Endothelial cell of umbilical vein (primary cell): ENCODE results near the gene NRROS. TPM values are rescaled to one million over a fixed set of nuclear protein-coding genes. Genes with fewer than 3 reads are reported as not detected.

Experiments used
- BruUV-seq: library from RNA; stranded (reverse); fragments of 400-500 nt; replicated peaks from 2 replicates; lab custom pipeline; 2021; lab: Mats Ljungman, UMichigan
- CTCF ChIA-PET: fragments of 300-600, 350-600 bp; sonication (Branson Sonifier 250); formaldehyde crosslinking; loops from one replicate; lab custom pipeline; 2021; ENCODE audit warnings: antibody characterized with exemption, inconsistent platforms; lab: Charles Lee
- POLR2A ChIA-PET: fragments of 300-600, 350-600 bp; sonication (Branson Sonifier 250); formaldehyde crosslinking; loops from one replicate; lab custom pipeline; 2021; ENCODE audit warnings: antibody characterized with exemption, inconsistent platforms; lab: Charles Lee
- DNase-seq: peaks from one replicate; pipeline ENCODE4 v3.0.0-alpha.2; 2011; ENCODE audit warnings: low read depth, low spot score
- FAIRE-seq: peaks from 2 replicates; lab custom pipeline; 2011; peaks lifted over from hg19 to GRCh38; lab: Jason Lieb, UNC
- H2AFZ ChIP-seq: 2 replicates; pipeline ENCODE4 v1.6.0; 2012; ENCODE audit warnings: low read depth, low read length, control low read depth, inconsistent platforms
- H3K27ac ChIP-seq: 2 replicates; pipeline ENCODE4 v1.5.1; 2011; ENCODE audit warnings: low read depth, mild to moderate bottlenecking, control low read depth, low read length, moderate library complexity; ENCODE audit not compliant: insufficient read depth
- H3K27me3 ChIP-seq, 2 experiments: 2 replicates each; pipeline versions ENCODE4 v1.6.0 to v1.6.1; 2011; ENCODE audit warnings: low read length in 2 of 2, mixed read lengths in 1 of 2; ENCODE audit not compliant: control insufficient read depth in 2 of 2, insufficient read depth in 2 of 2
- H3K36me3 ChIP-seq, 2 experiments: 2 replicates in 1 of 2; 3 replicates in 1 of 2; pipeline ENCODE4 v1.5.1; 2011; ENCODE audit warnings: low read length in 2 of 2, mild to moderate bottlenecking in 1 of 2, moderate library complexity in 1 of 2; ENCODE audit not compliant: control insufficient read depth in 2 of 2, insufficient read depth in 2 of 2; ENCODE audit errors: extremely low read depth in 1 of 2
- H3K4me1 ChIP-seq: 3 replicates; pipeline ENCODE4 v1.5.1; 2011; ENCODE audit warnings: mild to moderate bottlenecking, low read length; ENCODE audit not compliant: control insufficient read depth, insufficient read depth; ENCODE audit errors: extremely low read depth
- H3K4me2 ChIP-seq: 2 replicates; pipeline ENCODE4 v1.6.1; 2011; ENCODE audit warnings: low read length, control low read depth, mixed read lengths; ENCODE audit not compliant: insufficient read depth
- H3K4me3 ChIP-seq, 3 experiments: fragments of 200-600 bp in 1 of 3; sonication (generic), shearing (Covaris generic) in 1 of 3; replicated peaks in 1 of 3; 2 replicates each; pipeline ENCODE4 v1.5.1; 2011 to 2016; ENCODE audit warnings: control low read depth in 3 of 3, low read length in 3 of 3, mild to moderate bottlenecking in 2 of 3, inconsistent platforms in 1 of 3, low read depth in 1 of 3, moderate library complexity in 1 of 3; ENCODE audit not compliant: insufficient read depth in 1 of 3
- H3K79me2 ChIP-seq: 2 replicates; pipeline ENCODE4 v1.6.0; 2012; ENCODE audit warnings: low read length, inconsistent platforms; ENCODE audit not compliant: control insufficient read depth, insufficient read depth
- H3K9ac ChIP-seq: replicated peaks from 2 replicates; pipeline ENCODE3; 2011; ENCODE audit warnings: low read length, control low read depth; ENCODE audit not compliant: insufficient read depth; ENCODE audit errors: extremely low read depth
- H3K9me1 ChIP-seq: replicated peaks from 3 replicates; pipeline ENCODE4 v1.6.0; 2011; ENCODE audit warnings: mild to moderate bottlenecking, low read length; ENCODE audit not compliant: control insufficient read depth, insufficient read depth; ENCODE audit errors: extremely low read depth
- H3K9me3 ChIP-seq: replicated peaks from 2 replicates; pipeline ENCODE4 v1.5.1; 2012; ENCODE audit warnings: low read length, inconsistent platforms; ENCODE audit not compliant: control insufficient read depth, insufficient read depth
- H4K20me1 ChIP-seq: replicated peaks from 2 replicates; pipeline ENCODE3; 2011; ENCODE audit warnings: mild to moderate bottlenecking, low read length; ENCODE audit not compliant: control insufficient read depth, insufficient read depth; ENCODE audit errors: extremely low read depth
- EZH2 ChIP-seq: IDR thresholded peaks from 2 replicates; pipeline ENCODE4 v1.6.1; 2012; ENCODE audit warnings: borderline replicate concordance, low read depth, mild to moderate bottlenecking, moderate library complexity, low read length, inconsistent platforms; ENCODE audit not compliant: severe bottlenecking
- FOS ChIP-seq: IDR thresholded peaks from 2 replicates; pipeline ENCODE4 v1.6.1; 2011; ENCODE audit warnings: mild to moderate bottlenecking, low read length, moderate library complexity, borderline replicate concordance; ENCODE audit not compliant: insufficient read depth
- GATA2 ChIP-seq: IDR thresholded peaks from 2 replicates; pipeline ENCODE4 v1.7.0; 2011; ENCODE audit warnings: low read depth, mild to moderate bottlenecking, moderate library complexity, mixed read lengths, low read length; ENCODE audit not compliant: insufficient read length, insufficient read depth
- JUN ChIP-seq: IDR thresholded peaks from 2 replicates; pipeline ENCODE4 v1.6.1; 2011; ENCODE audit warnings: borderline replicate concordance, low read depth; ENCODE audit not compliant: insufficient read length, insufficient read depth
- MYC ChIP-seq: IDR thresholded peaks from one replicate; pipeline ENCODE4 v1.6.1; 2011; ENCODE audit warnings: mild to moderate bottlenecking, low read depth, low read length
- POLR2A ChIP-seq: IDR thresholded peaks from 2 replicates; pipeline ENCODE4 v1.6.1; 2012; ENCODE audit warnings: low read depth, mild to moderate bottlenecking, control low read depth, low read length
- POLR2AphosphoS5 ChIP-seq: IDR thresholded peaks from 2 replicates; pipeline ENCODE4 v1.6.1; 2012; ENCODE audit warnings: low read depth, mild to moderate bottlenecking, control low read depth, low read length, moderate library complexity; ENCODE audit not compliant: insufficient read depth
- dilution Hi-C: fragments of 300-500 bp; cut with MboI; formaldehyde crosslinking; loops from one replicate; pipeline ENCODE4 v1.15.0; 2019; ENCODE audit warnings: low sequenced_read_pairs; ENCODE audit not compliant: extremely low pct_ligation_motif_present
- intact Hi-C: fragments of 100-400 bp; cut with micrococcal nuclease; formaldehyde crosslinking; loops from one replicate; pipeline ENCODE4 v1.10.0; 2022
- polyA plus RNA-seq, 4 experiments: library from polyadenylated mRNA; depleted of rRNA in 3 of 4; stranded (reverse) in 3 of 4; unstranded in 1 of 4; fragments of >200 nt; gene quantifications; 2 replicates each; pipeline versions ENCODE4 v1.2.1 to v1.2.3, GENCODE V29; 2011 to 2012; ENCODE audit warnings: missing spikeins in 1 of 4
- total RNA-seq: library from RNA; stranded (reverse); gene quantifications from 2 replicates; pipeline ENCODE4 v1.2.3, GENCODE V29; 2021
- TF ChIP-seq, protein P1 (sequence below), 2 donors: IDR thresholded peaks; 1 replicate in 1 of 2; 2 replicates in 1 of 2; pipeline ENCODE4 v1.5.1; 2011; ENCODE audit warnings: low read length in 2 of 2, mild to moderate bottlenecking in 2 of 2, moderate library complexity in 2 of 2, control low read depth in 1 of 2, inconsistent platforms in 1 of 2, low read depth in 1 of 2; ENCODE audit not compliant: insufficient read depth in 1 of 2; ENCODE audit errors: extremely low read depth in 1 of 2
- TF ChIP-seq, protein P2 (sequence below): IDR thresholded peaks from 2 replicates; pipeline ENCODE4 v1.6.1; 2011; ENCODE audit not compliant: insufficient read depth, insufficient read length

NRROS gene
- total and polyA plus RNA-seq, 2 donors (not counting 3 experiments of a cell fraction or from before 2014, with no cell fraction given) = 8.1 to 15.6 TPM

DNA sequence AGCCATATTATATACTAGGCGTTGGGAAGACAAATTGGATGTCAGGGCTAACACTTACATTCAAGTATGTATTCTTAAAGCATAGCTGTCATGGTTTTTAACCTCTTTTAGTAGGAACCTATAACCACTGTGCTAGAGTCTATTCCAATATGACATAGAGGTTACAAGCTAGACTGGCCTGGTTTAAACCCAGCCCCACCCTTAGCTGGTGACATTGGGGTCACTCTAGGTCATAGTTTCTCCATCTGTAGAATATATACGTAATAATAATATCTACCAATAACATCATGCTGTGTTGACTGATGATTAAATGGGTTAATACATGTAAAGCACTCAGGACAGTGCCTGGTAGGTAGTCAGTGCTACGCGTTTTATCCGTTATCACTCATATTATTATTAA, 16.7 kb downstream of the NRROS start:
- dilution Hi-C loops = no loop called here
- FAIRE-seq = no peak
- CTCF ChIA-PET = interaction anchor here (2.1 kb wide), 1 partner anchor 47 kb away, joined by 7 read pairs; no protein-coding TSS in a partner anchor

More for the DNA sequence above, 16.7 kb downstream of the NRROS start:
- no peaks in the 10 kb centered on the region for H3K27me3 ChIP-seq
- H3K27ac ChIP-seq = no peak overlapping the region
- no TSS peak for BruUV-seq
- no peaks in the 10 kb centered on the region for H3K9me3 ChIP-seq
- H3K79me2 ChIP-seq = no peaks in the 10 kb centered on the region
- H4K20me1 ChIP-seq = no peaks in the 10 kb centered on the region
- no peak for DNase-seq
- peaks cover 10% of the 10 kb centered on the region for H3K4me1 ChIP-seq
- no peak overlapping the region for H2AFZ ChIP-seq
- H3K4me3 ChIP-seq = no peak overlapping the region
- H3K9ac ChIP-seq = no peak overlapping the region
- H3K36me3 ChIP-seq = peaks cover 0 to 2% of the 10 kb centered on the region in 2 experiments
- intact Hi-C loops = no loop called here
- no peak overlapping the region for H3K4me2 ChIP-seq
- no peaks in the 10 kb centered on the region for H3K9me1 ChIP-seq
- TF ChIP-seq GATA2 (no peak), POLR2AphosphoS5 (no peak), EZH2 (no peak), JUN (no peak), MYC (no peak), POLR2A (no peak), FOS (no peak)
- TF ChIP-seq, protein P1, sequence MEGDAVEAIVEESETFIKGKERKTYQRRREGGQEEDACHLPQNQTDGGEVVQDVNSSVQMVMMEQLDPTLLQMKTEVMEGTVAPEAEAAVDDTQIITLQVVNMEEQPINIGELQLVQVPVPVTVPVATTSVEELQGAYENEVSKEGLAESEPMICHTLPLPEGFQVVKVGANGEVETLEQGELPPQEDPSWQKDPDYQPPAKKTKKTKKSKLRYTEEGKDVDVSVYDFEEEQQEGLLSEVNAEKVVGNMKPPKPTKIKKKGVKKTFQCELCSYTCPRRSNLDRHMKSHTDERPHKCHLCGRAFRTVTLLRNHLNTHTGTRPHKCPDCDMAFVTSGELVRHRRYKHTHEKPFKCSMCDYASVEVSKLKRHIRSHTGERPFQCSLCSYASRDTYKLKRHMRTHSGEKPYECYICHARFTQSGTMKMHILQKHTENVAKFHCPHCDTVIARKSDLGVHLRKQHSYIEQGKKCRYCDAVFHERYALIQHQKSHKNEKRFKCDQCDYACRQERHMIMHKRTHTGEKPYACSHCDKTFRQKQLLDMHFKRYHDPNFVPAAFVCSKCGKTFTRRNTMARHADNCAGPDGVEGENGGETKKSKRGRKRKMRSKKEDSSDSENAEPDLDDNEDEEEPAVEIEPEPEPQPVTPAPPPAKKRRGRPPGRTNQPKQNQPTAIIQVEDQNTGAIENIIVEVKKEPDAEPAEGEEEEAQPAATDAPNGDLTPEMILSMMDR (IDR thresholded peaks at IDR 0.05; ENCODE audit: extremely low read depth in 1 of 2, insufficient read depth in 1 of 2, low read depth in 1 of 2, low read length in 2 of 2) = no peak
- TF ChIP-seq, protein P2, sequence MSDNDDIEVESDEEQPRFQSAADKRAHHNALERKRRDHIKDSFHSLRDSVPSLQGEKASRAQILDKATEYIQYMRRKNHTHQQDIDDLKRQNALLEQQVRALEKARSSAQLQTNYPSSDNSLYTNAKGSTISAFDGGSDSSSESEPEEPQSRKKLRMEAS = no peak
- POLR2A ChIA-PET = no interaction called here
